GM18519 (cell line): ENCODE data around the gene PGP.

Experiments
- ATAC-seq: cut with Tn5 transposase; IDR thresholded peaks from one replicate; pipeline ENCODE4 v1.9.1; 2021; ENCODE audit warnings: mild to moderate bottlenecking, moderate library complexity; ENCODE audit not compliant: unreplicated experiment, low FRiP score

PGP gene

GRCh38 chr16:2170587-2171435 is 43.8 kb downstream of the PGP start:
- no peak for ATAC-seq

DNA sequence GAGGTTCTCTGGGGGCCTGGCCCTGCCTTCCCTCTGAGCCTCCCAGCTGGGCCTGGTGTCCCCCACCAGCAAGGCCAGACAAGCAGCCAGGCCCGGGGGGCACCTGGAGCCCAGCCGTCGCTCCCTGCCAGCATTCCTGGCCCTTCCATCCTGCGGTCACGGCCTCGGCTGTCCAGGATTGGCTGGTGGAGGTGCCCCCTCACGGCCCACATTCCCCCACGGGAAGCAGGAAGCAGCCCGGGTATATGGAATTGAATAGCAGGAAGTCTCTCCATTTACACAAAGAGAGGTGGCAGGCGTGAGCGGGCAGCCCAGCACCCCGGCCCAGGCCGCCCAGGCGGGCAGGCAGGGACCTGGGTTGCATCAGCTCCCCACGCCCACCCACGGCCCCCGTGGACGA is 44.6 kb downstream of the PGP start:
- no peak for ATAC-seq

DNA sequence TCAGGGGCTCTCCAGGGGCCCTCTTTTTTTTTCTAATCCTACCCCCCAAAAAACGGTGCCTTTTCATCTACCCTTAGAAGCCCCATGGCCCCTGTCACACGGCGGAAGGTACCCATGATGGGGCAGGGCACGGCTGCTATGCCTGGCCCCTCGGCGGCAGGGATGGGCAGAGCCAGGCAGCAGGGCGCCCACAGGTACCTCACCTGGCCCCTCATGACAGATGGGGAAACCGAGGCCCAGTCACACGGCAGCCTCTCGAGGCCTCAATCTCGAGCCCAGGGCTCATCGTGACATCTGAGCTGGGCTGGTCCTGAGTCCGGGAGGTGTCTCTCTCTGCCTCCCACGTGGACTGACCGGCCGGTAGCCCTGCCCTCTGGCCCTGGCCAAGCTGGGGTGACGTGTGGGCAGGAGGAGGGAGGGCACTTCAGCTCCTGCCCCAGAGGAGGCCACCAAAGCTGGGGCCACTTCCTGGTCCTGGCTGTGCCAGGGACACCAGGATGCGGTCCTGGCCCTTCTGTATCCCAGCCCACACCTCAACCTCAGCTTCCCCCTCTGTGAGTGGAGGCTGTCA is 47.5 kb downstream of the PGP start:
- ATAC-seq: no peak

DNA sequence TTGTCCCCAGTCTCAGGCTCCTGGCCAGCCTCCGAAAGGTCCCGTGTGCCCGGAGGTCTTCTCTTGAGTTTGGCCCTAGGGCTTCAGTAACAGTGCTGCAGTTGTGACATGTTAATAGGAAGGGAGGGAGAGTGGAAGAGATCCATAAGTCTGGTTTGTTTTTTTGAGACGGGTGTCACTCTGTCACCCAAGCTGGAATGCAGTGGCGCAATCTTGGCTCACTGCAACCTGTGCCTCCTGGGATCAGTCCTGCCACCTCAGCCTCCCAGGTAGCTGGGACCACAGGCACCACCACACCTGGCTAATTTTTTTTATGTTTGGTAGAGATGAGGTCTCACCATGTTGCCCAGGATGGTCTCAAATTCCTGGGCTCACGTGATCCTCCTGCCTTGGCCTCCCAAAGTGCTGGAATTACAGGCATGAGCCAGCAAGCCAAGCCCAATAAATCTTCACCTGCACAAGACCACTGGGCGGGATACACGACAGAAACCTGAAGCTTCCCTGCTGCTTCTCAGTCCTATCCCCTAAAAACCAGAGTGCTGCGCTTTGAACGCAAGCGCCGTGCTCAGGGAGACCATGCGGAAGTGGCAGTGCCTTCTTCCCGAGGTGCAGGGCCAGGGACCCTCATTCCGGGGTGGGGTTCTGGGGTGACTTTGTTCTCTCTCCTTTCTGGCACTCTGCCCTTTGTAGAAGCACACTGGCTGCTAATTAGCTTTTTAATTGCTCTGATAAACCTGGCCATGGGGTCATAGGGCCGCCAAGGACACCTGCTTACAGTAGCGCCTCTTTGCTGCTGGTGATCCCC is 48.2 kb downstream of the PGP start:
- ATAC-seq: no peak

DNA sequence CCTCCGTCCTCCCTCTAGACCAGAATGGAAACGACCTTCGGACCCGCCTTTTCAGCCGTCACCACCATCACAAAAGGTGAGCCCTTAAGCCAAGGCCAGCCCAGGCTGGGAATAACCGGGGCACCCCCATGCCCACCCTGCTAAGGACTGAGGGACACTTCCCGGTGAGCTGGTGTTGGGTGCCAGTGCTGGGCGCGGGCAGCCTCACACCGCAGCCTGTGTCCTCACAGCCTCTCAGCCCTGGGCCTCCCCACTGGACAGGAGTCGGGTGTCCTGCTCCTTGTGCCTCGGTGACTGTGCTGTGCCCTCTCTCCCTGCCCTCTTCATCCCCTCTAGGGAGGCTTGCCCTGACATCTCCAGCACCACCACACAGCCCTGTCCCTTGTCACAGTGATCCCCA is 48.8 kb downstream of the PGP start:
- no peak for ATAC-seq

GRCh38 chr16:2163211-2163881 is 51.3 kb downstream of the PGP start:
- ATAC-seq: no peak

DNA sequence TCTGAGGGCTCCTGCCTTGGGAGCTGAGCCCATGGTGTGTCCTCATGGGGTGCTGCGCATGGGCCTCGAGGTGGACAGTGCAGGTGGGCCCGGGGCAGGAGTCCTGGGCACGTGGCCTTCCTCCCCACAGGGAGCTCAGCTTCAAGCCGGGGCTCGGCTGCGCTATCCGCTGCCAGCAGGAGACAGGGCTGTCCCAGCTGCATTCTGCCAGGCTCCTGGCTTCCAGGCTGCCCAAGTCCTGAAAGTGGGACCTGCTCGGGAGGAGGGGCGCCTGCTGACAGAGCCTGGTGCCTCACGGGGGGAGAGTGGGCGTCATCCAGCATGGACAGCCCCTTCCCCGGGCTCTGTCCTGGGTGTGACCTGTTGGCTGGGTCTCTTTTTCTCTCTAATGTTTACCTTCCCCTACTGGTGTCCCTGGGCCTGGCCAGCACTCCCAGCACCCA is 51.9 kb downstream of the PGP start:
- no peak for ATAC-seq

GRCh38 chr16:2161911-2162310 is 52.7 kb downstream of the PGP start:
- no peak for ATAC-seq
